Endothelial cell (in vitro differentiated cells): Measurements from ENCODE around the gene LRFN2. TPM values are rescaled to one million over a fixed set of nuclear protein-coding genes. Genes with fewer than 3 reads are reported as not detected.

Experiments
- DNase-seq: peaks from one replicate; pipeline ENCODE4 v3.0.0; 2021; ENCODE audit warnings: low spot score
- H3K27ac Mint-ChIP-seq: one replicate; pipeline ENCODE4 v1.8.0; 2021; ENCODE audit warnings: mixed read lengths, inconsistent platforms; ENCODE audit not compliant: unreplicated experiment
- H3K27me3 Mint-ChIP-seq: one replicate; pipeline ENCODE4 v1.8.0; 2021; ENCODE audit warnings: mild to moderate bottlenecking, moderate library complexity, mixed read lengths, inconsistent platforms; ENCODE audit not compliant: unreplicated experiment
- H3K36me3 Mint-ChIP-seq: one replicate; pipeline ENCODE4 v1.8.0; 2021; ENCODE audit warnings: mild to moderate bottlenecking, low read depth, mixed read lengths, inconsistent platforms; ENCODE audit not compliant: unreplicated experiment
- H3K4me1 Mint-ChIP-seq: one replicate; pipeline ENCODE4 v1.8.0; 2021; ENCODE audit warnings: mild to moderate bottlenecking, mixed read lengths, inconsistent platforms; ENCODE audit not compliant: unreplicated experiment
- H3K4me3 Mint-ChIP-seq: one replicate; pipeline ENCODE4 v1.8.0; 2021; ENCODE audit warnings: mild to moderate bottlenecking, mixed read lengths, inconsistent platforms; ENCODE audit not compliant: unreplicated experiment
- H3K9me3 Mint-ChIP-seq: one replicate; pipeline ENCODE4 v1.8.0; 2021; ENCODE audit warnings: mixed read lengths, inconsistent platforms; ENCODE audit not compliant: unreplicated experiment
- total RNA-seq: library from RNA; stranded (reverse); fragmentation: NEBNext Ultra II Directional; extraction: Animal tissue kit (Norgen Biotek cat#: 25700); gene quantifications from one replicate; pipeline ENCODE4 v1.2.1, GENCODE V29; 2021; ENCODE audit not compliant: unreplicated experiment
- TF ChIP-seq, protein P1 (sequence below): fragments of 200-600 bp; sonication (generic); IDR thresholded peaks from one replicate; pipeline ENCODE4 v1.5.0; 2021; ENCODE audit warnings: antibody characterized with exemption; ENCODE audit not compliant: unreplicated experiment

The LRFN2 gene
- total RNA-seq, 1 donor from 2014 or later, result 0.59 TPM

DNA sequence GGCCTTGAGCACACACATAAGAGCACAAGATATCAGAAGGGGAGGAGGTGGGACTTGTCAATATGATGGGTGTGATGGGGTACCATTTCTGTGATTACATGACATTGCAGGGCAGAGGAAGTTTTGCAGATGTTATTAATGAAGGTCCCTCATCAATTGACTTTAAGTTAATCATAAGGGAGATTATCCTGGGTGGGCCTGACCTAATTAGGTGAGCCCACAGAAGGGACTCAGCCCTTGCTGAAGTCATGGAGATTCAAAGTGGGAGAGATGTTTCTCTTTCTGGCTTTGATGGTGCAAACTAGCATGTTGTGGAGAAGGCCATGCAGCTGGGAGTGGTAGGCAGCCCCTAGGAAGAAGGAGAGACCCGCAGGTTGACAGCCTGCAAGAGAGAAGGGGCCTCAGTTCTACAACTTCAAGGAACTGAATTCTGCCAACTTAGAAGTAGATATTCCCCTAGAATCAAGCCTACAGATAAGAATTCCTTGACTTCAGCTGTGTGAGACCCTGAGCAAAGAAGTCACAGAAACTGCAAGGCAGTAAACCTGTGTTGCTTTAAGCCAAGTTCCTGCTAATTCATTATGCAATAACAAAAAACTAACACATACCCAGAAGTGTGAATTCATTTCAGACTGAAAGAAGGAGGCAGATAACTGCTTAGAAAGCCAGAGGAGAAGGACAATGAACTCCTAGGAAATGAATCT, 131.3 kb downstream of the LRFN2 start:
- H3K27me3 Mint-ChIP-seq, result peaks cover 1% of the 10 kb centered on the region
- H3K9me3 Mint-ChIP-seq, result no peaks in the 10 kb centered on the region
- DNase-seq, result no peak
- H3K4me1 Mint-ChIP-seq, result no peaks in the 10 kb centered on the region
- H3K36me3 Mint-ChIP-seq, result no peaks in the 10 kb centered on the region
- no peak overlapping the region for H3K4me3 Mint-ChIP-seq
- H3K27ac Mint-ChIP-seq, result no peak overlapping the region
- TF ChIP-seq, protein P1, sequence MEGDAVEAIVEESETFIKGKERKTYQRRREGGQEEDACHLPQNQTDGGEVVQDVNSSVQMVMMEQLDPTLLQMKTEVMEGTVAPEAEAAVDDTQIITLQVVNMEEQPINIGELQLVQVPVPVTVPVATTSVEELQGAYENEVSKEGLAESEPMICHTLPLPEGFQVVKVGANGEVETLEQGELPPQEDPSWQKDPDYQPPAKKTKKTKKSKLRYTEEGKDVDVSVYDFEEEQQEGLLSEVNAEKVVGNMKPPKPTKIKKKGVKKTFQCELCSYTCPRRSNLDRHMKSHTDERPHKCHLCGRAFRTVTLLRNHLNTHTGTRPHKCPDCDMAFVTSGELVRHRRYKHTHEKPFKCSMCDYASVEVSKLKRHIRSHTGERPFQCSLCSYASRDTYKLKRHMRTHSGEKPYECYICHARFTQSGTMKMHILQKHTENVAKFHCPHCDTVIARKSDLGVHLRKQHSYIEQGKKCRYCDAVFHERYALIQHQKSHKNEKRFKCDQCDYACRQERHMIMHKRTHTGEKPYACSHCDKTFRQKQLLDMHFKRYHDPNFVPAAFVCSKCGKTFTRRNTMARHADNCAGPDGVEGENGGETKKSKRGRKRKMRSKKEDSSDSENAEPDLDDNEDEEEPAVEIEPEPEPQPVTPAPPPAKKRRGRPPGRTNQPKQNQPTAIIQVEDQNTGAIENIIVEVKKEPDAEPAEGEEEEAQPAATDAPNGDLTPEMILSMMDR, result no peak

- Mint-ChIP-seq H3K9me3 (no peaks in the 10 kb centered on the region), H3K27ac (no peak overlapping the region), H3K27me3 (no peaks in the 10 kb centered on the region), H3K4me3 (no peak overlapping the region), H3K4me1 (peaks cover 10% of the 10 kb centered on the region), H3K36me3 (no peaks in the 10 kb centered on the region)
- TF ChIP-seq, protein P1, result no peak
- DNase-seq, result no peak
These were observed 136.7 kb downstream of the LRFN2 start for GRCh38 chr6:40450483-40450882.

DNA sequence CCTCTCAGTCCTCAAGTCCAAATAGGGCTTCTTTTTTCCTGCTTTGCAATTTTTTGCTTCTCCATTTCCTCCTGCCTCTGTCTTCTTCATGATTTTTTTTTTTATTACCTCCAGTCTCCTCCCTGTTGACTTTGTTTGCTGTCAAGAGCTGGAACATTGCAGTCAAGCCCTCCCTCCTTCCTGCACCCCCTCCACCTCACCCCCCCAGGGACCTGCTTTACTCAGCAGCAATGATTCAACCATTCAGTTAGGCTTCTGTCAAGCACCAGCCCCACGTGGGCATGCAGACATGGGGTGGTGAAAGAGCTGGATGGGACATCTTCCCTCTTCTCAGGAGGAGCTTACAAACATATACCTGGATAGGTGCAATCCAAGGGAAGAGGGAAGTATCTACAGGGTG, 142.4 kb downstream of the LRFN2 start:
- Mint-ChIP-seq H3K9me3 (no peaks in the 10 kb centered on the region), H3K36me3 (no peaks in the 10 kb centered on the region), H3K27ac (no peak overlapping the region), H3K4me1 (peaks cover 44% of the 10 kb centered on the region), H3K4me3 (no peak overlapping the region), H3K27me3 (peaks cover 5% of the 10 kb centered on the region)
- no peak for DNase-seq
- TF ChIP-seq, protein P1, result no peak

DNA sequence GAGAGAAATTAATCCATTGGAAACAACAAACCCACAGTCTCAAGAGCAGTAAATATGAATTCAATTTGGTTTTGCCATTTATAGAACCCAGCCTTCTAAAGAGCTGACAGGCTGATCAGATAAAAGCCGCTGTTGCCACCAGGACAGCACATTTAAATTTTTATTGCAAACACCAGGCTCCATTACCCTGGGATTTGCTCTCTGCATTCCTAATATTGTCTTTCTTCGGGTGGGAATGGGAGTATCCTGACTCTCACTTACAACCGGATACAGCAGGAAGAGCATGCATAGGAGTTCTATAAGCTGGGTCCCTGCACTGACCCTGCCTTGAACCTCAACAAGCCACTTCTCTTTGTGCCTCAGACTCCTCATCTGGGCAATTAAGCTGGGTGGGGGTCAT, 142.9 kb downstream of the LRFN2 start:
- no peak overlapping the region for H3K4me3 Mint-ChIP-seq
- no peak for DNase-seq
- H3K27me3 Mint-ChIP-seq, result peaks cover 7% of the 10 kb centered on the region
- H3K9me3 Mint-ChIP-seq, result no peaks in the 10 kb centered on the region
- TF ChIP-seq, protein P1, result no peak
- no peak overlapping the region for H3K27ac Mint-ChIP-seq
- H3K36me3 Mint-ChIP-seq, result no peaks in the 10 kb centered on the region
- peaks cover 48% of the 10 kb centered on the region for H3K4me1 Mint-ChIP-seq

- no peak for DNase-seq
- H3K36me3 Mint-ChIP-seq, result no peaks in the 10 kb centered on the region
- TF ChIP-seq, protein P1, result no peak
- no peaks in the 10 kb centered on the region for H3K9me3 Mint-ChIP-seq
- no peak overlapping the region for H3K27ac Mint-ChIP-seq
- H3K4me1 Mint-ChIP-seq, result peaks cover 46% of the 10 kb centered on the region
- H3K4me3 Mint-ChIP-seq, result no peak overlapping the region
- H3K27me3 Mint-ChIP-seq, result peaks cover 7% of the 10 kb centered on the region
These were observed 143.3 kb downstream of the LRFN2 start for GRCh38 chr6:40443842-40444241.
